Activated naive CD4-positive, alpha-beta T cell treated with anti-CD3 and anti-CD28 coated beads, Interleukin-2, amount 50 U/mL, for 24 hours (primary cell): Measurements from ENCODE around the gene CFC1.
"Not testable (repeated sequence)": the region's sequence is repeated elsewhere in the genome, so short reads cannot be mapped to it uniquely, and the experiment has no call there.

Experiments used
- H3K27ac Mint-ChIP-seq: one replicate; pipeline ENCODE4 v1.8.0; 2021; ENCODE audit warnings: mild to moderate bottlenecking, mixed read lengths
- H3K27me3 Mint-ChIP-seq: one replicate; pipeline ENCODE4 v1.8.0; 2021; ENCODE audit warnings: mixed read lengths
- H3K36me3 Mint-ChIP-seq: one replicate; pipeline ENCODE4 v1.8.0; 2021; ENCODE audit warnings: mixed read lengths
- H3K4me1 Mint-ChIP-seq: one replicate; pipeline ENCODE4 v1.8.0; 2021; ENCODE audit warnings: mixed read lengths
- H3K4me3 Mint-ChIP-seq: one replicate; pipeline ENCODE4 v1.8.0; 2021; ENCODE audit warnings: mild to moderate bottlenecking, mixed read lengths
- H3K9me3 Mint-ChIP-seq: one replicate; pipeline ENCODE4 v1.8.0; 2021; ENCODE audit warnings: mixed read lengths

CFC1 gene

GRCh38 chr2:130544978-130545377, 54.4 kb downstream of the CFC1 start:
- not testable (repeated sequence) for H3K36me3 Mint-ChIP-seq, H3K4me3 Mint-ChIP-seq, H3K4me1 Mint-ChIP-seq, H3K27me3 Mint-ChIP-seq, H3K27ac Mint-ChIP-seq, H3K9me3 Mint-ChIP-seq

- not testable (repeated sequence) for H3K27me3 Mint-ChIP-seq, H3K4me1 Mint-ChIP-seq, H3K9me3 Mint-ChIP-seq, H3K27ac Mint-ChIP-seq, H3K4me3 Mint-ChIP-seq, H3K36me3 Mint-ChIP-seq
Measured at GRCh38 chr2:130543785-130544528, 55.4 kb downstream of the CFC1 start.

GRCh38 chr2:130542789-130543188, 56.6 kb downstream of the CFC1 start:
- H3K9me3 Mint-ChIP-seq, H3K27ac Mint-ChIP-seq, H3K36me3 Mint-ChIP-seq, H3K4me3 Mint-ChIP-seq, H3K4me1 Mint-ChIP-seq, H3K27me3 Mint-ChIP-seq: not testable (repeated sequence)
